ENCODE measurements around the gene RASSF4.

Gene RASSF4

DNA sequence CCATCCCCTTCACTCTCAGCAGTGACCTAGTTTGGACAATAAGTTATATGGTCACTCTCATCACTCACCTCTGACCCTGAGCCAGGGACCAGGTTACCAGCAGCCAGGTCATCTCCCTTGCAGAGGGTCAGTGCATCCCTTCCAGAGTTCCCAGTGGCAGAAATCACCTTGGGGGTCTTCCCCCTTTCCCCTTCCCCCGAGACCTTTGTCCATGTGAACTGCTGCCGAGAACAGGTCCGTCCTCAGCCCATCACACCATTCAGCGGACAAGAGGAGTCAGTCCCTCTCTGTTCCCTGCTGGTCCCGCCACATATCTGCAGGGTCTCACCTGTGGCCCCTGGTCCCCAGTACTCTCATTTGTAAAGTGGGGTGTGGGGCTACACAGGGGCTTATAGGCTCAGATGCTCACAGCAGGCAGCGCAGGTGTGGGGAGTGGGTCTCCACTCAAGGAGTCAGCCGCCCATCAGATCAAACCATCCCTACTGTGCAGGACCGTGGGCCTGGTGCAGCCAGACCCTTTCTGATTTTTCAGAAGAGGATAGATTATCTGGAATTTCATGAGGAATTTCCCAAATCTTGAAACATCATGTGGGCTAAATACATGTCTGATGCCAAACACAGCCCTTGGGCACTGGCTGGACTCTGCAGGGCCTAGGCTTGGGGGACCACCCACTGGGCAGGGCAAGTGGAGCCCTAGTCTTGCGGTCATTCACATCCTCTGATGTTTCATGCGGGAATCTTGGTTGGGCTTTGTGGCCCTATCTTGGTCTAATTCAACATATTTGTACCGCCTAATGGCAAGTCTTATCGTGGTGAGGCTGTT, 12.5 kb downstream of the RASSF4 start:
- no peaks in the 10 kb centered on the region for H3K27me3 Mint-ChIP-seq (ENCODE audit: low read depth)
- H3K4me3 Mint-ChIP-seq = no peak overlapping the region
- H3K27ac Mint-ChIP-seq = peak overlapping the region in 1 of 3 experiments; percentile 64
- no peaks in the 10 kb centered on the region for H3K9me3 Mint-ChIP-seq
- peaks cover 59% of the 10 kb centered on the region for H3K4me1 Mint-ChIP-seq
- TF ChIP-seq, protein P1, sequence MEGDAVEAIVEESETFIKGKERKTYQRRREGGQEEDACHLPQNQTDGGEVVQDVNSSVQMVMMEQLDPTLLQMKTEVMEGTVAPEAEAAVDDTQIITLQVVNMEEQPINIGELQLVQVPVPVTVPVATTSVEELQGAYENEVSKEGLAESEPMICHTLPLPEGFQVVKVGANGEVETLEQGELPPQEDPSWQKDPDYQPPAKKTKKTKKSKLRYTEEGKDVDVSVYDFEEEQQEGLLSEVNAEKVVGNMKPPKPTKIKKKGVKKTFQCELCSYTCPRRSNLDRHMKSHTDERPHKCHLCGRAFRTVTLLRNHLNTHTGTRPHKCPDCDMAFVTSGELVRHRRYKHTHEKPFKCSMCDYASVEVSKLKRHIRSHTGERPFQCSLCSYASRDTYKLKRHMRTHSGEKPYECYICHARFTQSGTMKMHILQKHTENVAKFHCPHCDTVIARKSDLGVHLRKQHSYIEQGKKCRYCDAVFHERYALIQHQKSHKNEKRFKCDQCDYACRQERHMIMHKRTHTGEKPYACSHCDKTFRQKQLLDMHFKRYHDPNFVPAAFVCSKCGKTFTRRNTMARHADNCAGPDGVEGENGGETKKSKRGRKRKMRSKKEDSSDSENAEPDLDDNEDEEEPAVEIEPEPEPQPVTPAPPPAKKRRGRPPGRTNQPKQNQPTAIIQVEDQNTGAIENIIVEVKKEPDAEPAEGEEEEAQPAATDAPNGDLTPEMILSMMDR (IDR thresholded peaks at IDR 0.05; ENCODE audit: unreplicated experiment in 3 of 3) = no peak
- H3K36me3 Mint-ChIP-seq (ENCODE audit: low read depth) = peaks cover 34% of the 10 kb centered on the region

DNA sequence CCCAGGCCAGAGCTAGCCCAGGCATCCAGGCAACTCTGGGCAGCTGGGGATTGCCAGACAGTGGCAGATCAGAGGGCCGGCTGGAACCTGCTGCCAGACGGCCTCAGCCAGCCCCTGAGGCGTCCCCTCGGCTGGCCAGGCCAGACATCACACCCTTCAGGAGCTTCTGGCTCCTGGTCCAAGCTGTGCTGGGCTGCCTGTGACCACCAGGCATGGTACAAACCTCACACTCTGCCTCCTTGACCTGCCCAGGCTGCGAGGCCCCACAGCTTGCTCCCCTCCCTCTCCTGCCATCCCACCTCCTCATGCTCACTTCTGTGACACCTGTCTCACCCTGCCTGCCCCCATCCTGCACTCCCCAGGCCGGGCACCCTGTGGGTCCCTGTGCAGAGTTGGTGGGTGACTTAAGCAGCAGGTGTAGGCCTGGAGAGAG, 13.3 kb downstream of the RASSF4 start:
- Mint-ChIP-seq H3K4me1 (peaks cover 55% of the 10 kb centered on the region), H3K27me3 (ENCODE audit: low read depth) (no peaks in the 10 kb centered on the region), H3K9me3 (no peaks in the 10 kb centered on the region), H3K27ac (peak overlapping the region; percentile 71 to 73 (median 73)), H3K36me3 (ENCODE audit: low read depth) (peaks cover 34% of the 10 kb centered on the region), H3K4me3 (no peak overlapping the region)
- TF ChIP-seq, protein P1 (IDR thresholded peaks at IDR 0.05; ENCODE audit: unreplicated experiment in 3 of 3) = no peak

DNA sequence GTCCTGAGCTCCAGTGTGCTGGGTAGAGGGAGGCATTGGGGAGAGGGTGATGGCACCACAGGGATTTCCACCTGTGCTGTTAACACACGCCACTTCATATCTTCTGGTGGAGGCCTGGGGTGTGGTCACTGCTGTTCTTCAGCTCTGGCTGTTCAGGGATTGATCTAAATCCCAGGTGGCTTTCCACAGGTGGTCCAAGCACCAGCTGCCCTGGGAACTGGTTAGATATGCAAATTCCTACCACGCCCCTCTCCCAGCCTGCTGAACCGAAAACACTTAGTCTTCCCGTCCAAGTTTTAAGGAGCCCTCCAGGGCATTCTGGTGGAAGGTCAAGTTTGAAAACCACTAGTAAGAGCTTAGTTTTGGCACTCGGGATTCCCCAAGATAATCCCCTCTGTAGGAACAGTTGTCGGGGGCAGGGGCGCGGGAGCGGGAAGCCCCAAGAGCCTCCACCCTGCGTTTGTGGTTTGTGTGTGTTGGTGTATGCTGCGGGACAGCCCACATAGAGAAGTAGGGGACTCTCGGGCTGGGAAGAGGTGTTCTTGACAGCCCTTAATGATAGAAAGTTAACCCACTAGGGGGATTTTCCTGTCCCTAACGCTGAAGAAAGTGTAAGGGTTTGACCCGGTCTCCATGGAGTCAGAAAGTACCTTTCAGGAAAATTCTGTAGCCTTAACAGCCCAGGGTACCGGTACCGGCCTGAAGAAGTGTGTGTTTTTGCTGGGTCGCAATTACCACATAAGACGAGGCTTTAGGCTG, 13.9 kb downstream of the RASSF4 start:
- H3K9me3 Mint-ChIP-seq = no peaks in the 10 kb centered on the region
- peaks cover 34% of the 10 kb centered on the region for H3K36me3 Mint-ChIP-seq (ENCODE audit: low read depth)
- no peaks in the 10 kb centered on the region for H3K27me3 Mint-ChIP-seq (ENCODE audit: low read depth)
- H3K4me1 Mint-ChIP-seq = peaks cover 56% of the 10 kb centered on the region
- TF ChIP-seq, protein P1 (IDR thresholded peaks at IDR 0.05; ENCODE audit: unreplicated experiment in 3 of 3) = no peak
- peak overlapping the region in 2 of 3 experiments; percentile 17 to 50 for H3K4me3 Mint-ChIP-seq
- peak overlapping the region; percentile 71 to 73 (median 73) for H3K27ac Mint-ChIP-seq

DNA sequence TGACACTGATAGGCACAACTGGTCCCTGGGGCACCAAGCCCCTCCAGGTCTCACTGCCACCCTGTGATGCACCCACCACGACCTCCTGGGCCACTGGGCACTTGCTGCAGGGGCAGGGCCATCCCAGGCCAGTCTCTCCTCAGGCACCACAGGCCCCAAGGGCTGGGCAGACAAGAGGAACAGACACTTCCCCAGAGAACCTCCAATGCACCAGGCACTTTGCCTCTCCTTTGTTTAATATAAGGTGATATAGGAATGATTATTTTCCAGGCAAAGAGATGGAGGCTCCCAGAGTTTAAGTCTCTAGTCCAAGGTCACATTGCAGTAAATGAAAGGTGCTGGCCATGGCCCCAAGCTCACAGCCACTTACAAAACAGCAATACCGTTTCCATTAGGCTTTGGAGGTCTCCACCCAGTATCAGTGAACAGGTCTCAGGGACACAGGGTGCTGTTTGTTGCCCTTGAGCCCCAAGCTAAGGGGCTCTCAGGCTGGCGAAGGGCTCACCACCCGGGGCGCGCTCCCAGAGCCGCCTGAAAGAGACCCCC, 14.6 kb downstream of the RASSF4 start:
- H3K4me1 Mint-ChIP-seq = peaks cover 56% of the 10 kb centered on the region
- TF ChIP-seq, protein P1 (IDR thresholded peaks at IDR 0.05; ENCODE audit: unreplicated experiment in 3 of 3) = no peak

DNA sequence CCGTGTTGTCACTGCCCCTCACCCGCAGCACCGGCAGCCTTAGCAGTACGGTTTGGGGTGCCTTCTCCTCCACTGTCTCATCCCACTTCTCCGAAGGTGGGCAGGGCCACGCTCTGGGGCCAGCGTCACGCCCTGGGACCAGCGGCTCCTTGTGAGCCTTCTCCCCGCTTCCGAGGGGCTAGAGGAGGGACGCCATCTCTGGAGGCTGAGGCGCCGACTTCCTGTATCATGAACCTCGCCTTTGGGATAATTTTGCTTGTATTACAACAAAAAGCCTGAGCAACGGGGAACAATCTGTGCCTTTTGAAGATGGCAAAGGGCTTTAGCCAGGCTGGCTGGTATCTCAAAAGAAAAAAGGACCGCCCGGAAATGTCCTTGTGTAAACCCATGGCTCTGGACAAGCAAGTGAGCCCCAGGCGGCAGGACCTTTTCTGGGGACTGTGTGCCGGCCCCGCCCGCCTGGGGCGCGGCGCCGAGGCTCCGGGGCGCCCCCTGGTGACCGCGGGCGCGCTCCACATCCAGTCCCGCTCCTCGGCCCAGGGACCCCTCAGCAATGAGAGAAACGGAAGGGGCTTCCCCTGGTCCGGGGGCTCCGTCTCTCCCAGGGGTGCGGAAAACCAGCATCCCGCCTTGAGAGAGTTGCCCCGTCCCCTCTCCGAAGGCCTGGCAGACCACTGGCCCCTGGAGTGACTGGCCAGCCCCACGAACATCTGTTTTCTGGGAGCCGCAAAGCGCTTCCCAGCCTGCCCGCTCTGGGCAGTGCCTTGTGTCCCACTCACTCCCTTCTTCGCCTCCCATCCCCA, 15.2 kb downstream of the RASSF4 start:
- peaks cover 22% of the 10 kb centered on the region for H3K36me3 Mint-ChIP-seq (ENCODE audit: low read depth)
- no peaks in the 10 kb centered on the region for H3K9me3 Mint-ChIP-seq
- peak overlapping the region; percentile 56 to 69 (median 60) for H3K4me3 Mint-ChIP-seq
- H3K27ac Mint-ChIP-seq = peak overlapping the region; percentile 77 to 89 (median 83)
- TF ChIP-seq, protein P1 (IDR thresholded peaks at IDR 0.05; ENCODE audit: unreplicated experiment in 3 of 3) = peak; percentile 95 to 98 (median 96)
- no peaks in the 10 kb centered on the region for H3K27me3 Mint-ChIP-seq (ENCODE audit: low read depth)
- H3K4me1 Mint-ChIP-seq = peaks cover 57% of the 10 kb centered on the region

More for the DNA sequence above, 14.6 kb downstream of the RASSF4 start:
- Mint-ChIP-seq H3K36me3 (ENCODE audit: low read depth) (peaks cover 28% of the 10 kb centered on the region), H3K27me3 (ENCODE audit: low read depth) (no peaks in the 10 kb centered on the region), H3K9me3 (no peaks in the 10 kb centered on the region), H3K27ac (peak overlapping the region; percentile 71 to 77 (median 73)), H3K4me3 (peak overlapping the region in 2 of 3 experiments; percentile 10 to 60)
